ENCODE measurements around the gene SYNJ2. TPM values are rescaled to one million over a fixed set of nuclear protein-coding genes. Genes with fewer than 3 reads are reported as not detected.

Gene SYNJ2
- total and polyA plus RNA-seq, 2 experiments from 2014 or later: 2.8 to 5.6 TPM

GRCh38 chr6:157974967-157975366 is 6.7 kb upstream of the SYNJ2 start:
- Histone ChIP-seq H4K20me1 (replicated peaks; ENCODE audit: insufficient read depth) (no peaks in the 10 kb centered on the region), H2AFZ (0 out of 2 replicates have a peak overlapping the region, but pooled peaks have one; percentile 52), H3K9me2 (ENCODE audit: insufficient read depth) (no peaks in the 10 kb centered on the region), H3K4me3 (no peak overlapping the region), H3K27ac (ENCODE audit: low read depth) (no peak overlapping the region), H3K36me3 (ENCODE audit: insufficient read depth) (no peaks in the 10 kb centered on the region), H3K4me2 (no peak overlapping the region), H3K79me2 (replicated peaks; ENCODE audit: insufficient read depth) (no peaks in the 10 kb centered on the region), H3K27me3 (ENCODE audit: insufficient read depth) (peaks cover 5% of the 10 kb centered on the region), H3K4me1 (ENCODE audit: insufficient read depth) (no peaks in the 10 kb centered on the region), H3F3A (replicated peaks; ENCODE audit: low read depth) (no peaks in the 10 kb centered on the region)
- peaks cover 21% of the 10 kb centered on the region for H3K27me3 Mint-ChIP-seq (ENCODE audit: insufficient read depth, low read depth, poor library complexity)
- no peaks in the 10 kb centered on the region; the same call in 2 of the 3 replicates for H3K9me3 Mint-ChIP-seq
- H3K4me1 Mint-ChIP-seq: peaks cover 12% of the 10 kb centered on the region
- H3K4me3 Mint-ChIP-seq: no peak overlapping the region
- no peaks in the 10 kb centered on the region; the same call in 2 of the 3 replicates for H3K36me3 Mint-ChIP-seq (ENCODE audit: low read depth)
- TF ChIP-seq POLR2AphosphoS5 (IDR thresholded peaks at IDR 0.05; ENCODE audit: low read depth) (no peak), EZH2phosphoT487 (IDR thresholded peaks at IDR 0.05; ENCODE audit: unreplicated experiment) (no peak), ETS1 (IDR thresholded peaks at IDR 0.05) (no peak), STAT1 (IDR thresholded peaks at IDR 0.05; ENCODE audit: unreplicated experiment) (no peak), EZH2 (IDR thresholded peaks at IDR 0.05; ENCODE audit: low read depth, unreplicated experiment) (no peak), CTCF (conservative IDR thresholded peaks at IDR 0.05; ENCODE audit: low read depth in 2 of 2) (no peak), ZNF462 (CRISPR knock-in tag; IDR thresholded peaks at IDR 0.05) (no peak), REST (IDR thresholded peaks at IDR 0.05; ENCODE audit: unreplicated experiment) (no peak), ZNF331 (CRISPR knock-in tag; IDR thresholded peaks at IDR 0.05; ENCODE audit: low read depth) (no peak), CREB1 (CRISPR knock-in tag; IDR thresholded peaks at IDR 0.05; ENCODE audit: low read depth) (no peak), NANOG (IDR thresholded peaks at IDR 0.05; ENCODE audit: borderline replicate concordance) (no peak), ZNF114 (CRISPR knock-in tag; IDR thresholded peaks at IDR 0.05) (no peak), JUNB (IDR thresholded peaks at IDR 0.05; ENCODE audit: unreplicated experiment) (no peak)
- ATAC-seq (no peak), DNase-seq (ENCODE audit: low spot score) (no peak)
- no peak overlapping the region for H3K27ac Mint-ChIP-seq

Data from GM23338 (cell line).